HG03457 (cell line): ENCODE measurements around the gene DMPK.

Experiments
- ATAC-seq: cut with Tn5 transposase; IDR thresholded peaks from one replicate; pipeline ENCODE4 v1.9.1; 2021; ENCODE audit warnings: moderate number of reproducible peaks; ENCODE audit not compliant: unreplicated experiment

DMPK gene

GRCh38 chr19:45782162-45782691, at the start of gene DMPK:
DMPK (minus strand) TSS chr19:45782490; CDS start chr19:45782352, 138 bp downstream.
- ATAC-seq: no peak

- ATAC-seq: no peak
Measured at GRCh38 chr19:45828945-45829344, 46.7 kb upstream of the DMPK start.

GRCh38 chr19:45828523-45828922, 46.2 kb upstream of the DMPK start:
- no peak for ATAC-seq

GRCh38 chr19:45827459-45828093, 45.3 kb upstream of the DMPK start:
- ATAC-seq: no peak

GRCh38 chr19:45826934-45827333, 44.6 kb upstream of the DMPK start:
- no peak for ATAC-seq

GRCh38 chr19:45825917-45826893, 43.9 kb upstream of the DMPK start:
- no peak for ATAC-seq

- ATAC-seq: no peak
Measured at GRCh38 chr19:45825263-45825605, 42.9 kb upstream of the DMPK start.

- ATAC-seq: no peak
Measured at GRCh38 chr19:45824531-45825262, 42.4 kb upstream of the DMPK start.

- no peak for ATAC-seq
Measured at GRCh38 chr19:45824041-45824471, 41.8 kb upstream of the DMPK start.

GRCh38 chr19:45823182-45823581, 40.9 kb upstream of the DMPK start:
- ATAC-seq: no peak

- ATAC-seq: no peak
Measured at GRCh38 chr19:45822716-45823115, 40.4 kb upstream of the DMPK start.

- no peak for ATAC-seq
Measured at GRCh38 chr19:45821570-45821969, 39.3 kb upstream of the DMPK start.

- ATAC-seq: no peak
Measured at GRCh38 chr19:45821103-45821521, 38.8 kb upstream of the DMPK start.

GRCh38 chr19:45820413-45821102, 38.3 kb upstream of the DMPK start:
- ATAC-seq: no peak

GRCh38 chr19:45819769-45820168, 37.5 kb upstream of the DMPK start:
- no peak for ATAC-seq

GRCh38 chr19:45817725-45818301, 35.5 kb upstream of the DMPK start:
- no peak for ATAC-seq

- peak; percentile 58 for ATAC-seq
Measured at GRCh38 chr19:45817010-45817724, 34.9 kb upstream of the DMPK start.

- ATAC-seq: no peak
Measured at GRCh38 chr19:45816236-45817009, 34.1 kb upstream of the DMPK start.
